GM19395 (cell line): ENCODE measurements around the gene CTU1.
"Not testable (repeated sequence)": the region's sequence is repeated elsewhere in the genome, so short reads cannot be mapped to it uniquely, and the experiment has no call there.

Source experiments
- ATAC-seq: cut with Tn5 transposase; IDR thresholded peaks from one replicate; pipeline ENCODE4 v1.9.1; 2021; ENCODE audit warnings: mild to moderate bottlenecking, moderate library complexity; ENCODE audit not compliant: unreplicated experiment

The CTU1 gene

DNA sequence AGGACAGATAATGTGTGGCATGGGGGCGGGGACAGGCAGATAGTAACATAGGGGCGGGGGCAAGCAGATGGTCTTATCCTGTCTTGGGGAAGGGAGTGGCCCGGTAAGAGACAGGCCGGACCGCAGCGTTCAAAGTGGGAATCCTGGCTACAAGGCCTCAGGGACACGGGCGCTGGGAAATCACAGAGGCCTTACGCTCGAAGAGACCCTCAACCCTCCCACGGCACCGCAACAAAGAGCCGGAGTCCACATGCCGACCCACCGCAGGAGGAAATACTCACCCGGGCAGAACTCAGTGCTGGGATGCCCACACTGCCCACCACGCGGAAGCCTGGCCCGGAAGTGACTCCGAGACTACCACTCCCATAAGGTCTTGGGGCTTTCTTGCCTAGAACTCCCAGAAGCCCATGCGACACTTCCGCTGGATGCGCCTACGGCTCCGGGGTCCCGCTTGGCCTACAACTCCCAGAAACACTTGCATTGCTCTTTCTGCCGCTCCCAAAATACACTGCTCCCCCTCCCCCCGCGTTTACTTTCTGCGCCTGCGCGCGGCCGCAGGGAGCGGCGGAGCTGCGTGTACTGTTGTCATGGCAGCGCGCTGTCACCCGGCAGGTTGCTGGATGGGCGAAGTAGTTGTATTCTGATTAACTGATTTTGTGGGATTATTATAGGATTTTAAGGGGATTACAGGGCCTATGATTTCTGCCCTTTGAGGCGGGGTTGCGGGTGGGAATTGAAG, at the start of gene CTU1:
TSS of gene CTU1 (minus strand) at position 344 of the 739 bp plus-strand sequence. CDS start 3,840 bp downstream, outside the sequence.
- ATAC-seq, result peak; percentile 95

DNA sequence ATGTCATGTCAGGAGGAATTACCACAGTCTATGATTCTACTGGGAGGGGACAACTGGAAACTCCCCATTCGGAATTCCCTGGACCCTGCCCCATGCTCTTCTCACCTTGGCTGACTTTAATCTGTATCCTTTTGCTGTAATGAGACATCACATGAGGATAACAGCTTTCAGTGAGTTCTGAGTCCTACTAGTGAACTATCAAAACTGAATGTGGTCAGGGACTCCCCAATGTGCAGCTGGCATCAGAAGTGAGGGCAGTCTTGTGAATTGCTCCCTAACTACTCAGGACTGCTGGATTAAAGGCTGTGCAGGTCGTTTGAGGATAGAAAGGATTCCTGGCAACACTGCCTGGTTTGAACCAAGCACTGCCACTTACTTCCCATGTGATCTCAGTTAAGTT, 49.1 kb upstream of the CTU1 start:
- ATAC-seq, result no peak

DNA sequence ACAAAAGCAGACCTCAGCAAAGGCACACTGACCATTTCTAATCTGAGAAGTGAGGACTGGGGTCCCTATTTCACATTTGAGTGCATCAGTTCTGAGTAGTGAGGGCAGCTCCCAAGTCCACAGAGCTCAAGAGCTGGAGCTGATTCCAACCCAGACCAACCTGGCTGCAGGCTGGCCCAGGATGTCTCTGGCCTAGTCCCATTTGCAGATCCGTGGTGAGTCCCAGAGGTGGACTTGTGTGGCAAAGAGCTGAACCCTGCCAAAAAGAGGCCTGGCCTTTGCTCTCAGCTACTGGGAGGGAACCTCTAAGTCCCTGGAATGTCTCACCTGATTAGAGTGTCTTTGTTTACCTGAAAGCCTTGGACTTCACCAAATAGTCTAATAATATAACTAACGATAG, 48.5 kb upstream of the CTU1 start:
- ATAC-seq, result no peak

DNA sequence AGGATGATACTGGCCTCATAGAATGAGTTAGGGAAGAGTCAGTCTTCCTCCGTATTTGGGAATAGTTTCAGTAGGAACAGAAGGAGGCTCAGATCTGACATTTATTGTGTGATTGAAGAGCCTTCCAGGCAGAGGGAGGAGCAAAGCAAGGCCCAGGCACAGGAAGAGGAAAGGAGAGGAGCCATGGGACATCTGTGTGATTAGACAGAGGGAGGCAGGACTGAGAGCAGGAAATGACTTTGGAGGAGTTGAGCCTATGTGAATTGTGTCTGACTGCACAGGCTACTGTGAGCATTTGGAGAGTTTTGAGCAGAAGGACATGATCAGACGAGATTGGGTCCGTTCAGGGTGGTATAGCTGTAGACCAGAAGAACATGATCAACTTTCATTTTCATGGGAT, 42.4 kb upstream of the CTU1 start:
- no peak for ATAC-seq

DNA sequence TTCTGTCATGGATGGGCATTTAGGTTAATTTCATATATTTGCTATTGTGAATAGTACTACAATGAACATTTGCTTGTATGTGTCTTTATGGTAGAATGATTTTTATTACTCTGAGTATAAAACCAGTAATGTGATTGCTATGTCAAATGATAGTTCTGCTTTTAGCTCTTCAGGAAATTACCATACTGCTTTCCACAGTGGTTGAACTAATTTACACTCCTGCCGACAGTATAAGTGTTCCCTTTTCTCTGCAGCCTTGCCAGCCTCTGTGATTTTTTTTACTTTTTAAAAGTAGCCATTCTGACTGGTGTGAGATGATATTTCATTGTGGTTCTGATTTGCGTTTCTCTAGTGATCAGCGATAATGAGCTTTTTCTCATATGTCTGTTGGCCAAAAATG, 40.4 kb upstream of the CTU1 start:
- ATAC-seq, result no peak

DNA sequence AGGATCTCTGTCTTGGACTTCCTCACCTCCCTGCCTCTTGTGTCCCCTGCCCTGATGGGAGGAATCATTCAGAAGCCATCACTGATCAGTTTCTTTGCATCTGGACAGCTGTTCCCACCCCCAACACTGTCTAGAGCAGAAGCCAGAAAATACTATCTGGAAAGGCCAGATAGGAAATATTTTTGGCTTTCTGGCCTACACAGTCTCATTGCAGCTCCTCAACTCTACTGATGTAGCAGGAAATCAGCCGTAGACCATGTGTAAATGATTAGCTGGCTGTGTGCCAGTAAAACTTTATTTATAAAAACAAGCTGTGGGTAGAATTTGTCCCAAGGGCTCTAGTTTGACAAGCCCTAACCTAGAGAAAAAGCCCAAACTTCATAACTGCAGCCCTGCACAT, 39.5 kb upstream of the CTU1 start:
- no peak for ATAC-seq

DNA sequence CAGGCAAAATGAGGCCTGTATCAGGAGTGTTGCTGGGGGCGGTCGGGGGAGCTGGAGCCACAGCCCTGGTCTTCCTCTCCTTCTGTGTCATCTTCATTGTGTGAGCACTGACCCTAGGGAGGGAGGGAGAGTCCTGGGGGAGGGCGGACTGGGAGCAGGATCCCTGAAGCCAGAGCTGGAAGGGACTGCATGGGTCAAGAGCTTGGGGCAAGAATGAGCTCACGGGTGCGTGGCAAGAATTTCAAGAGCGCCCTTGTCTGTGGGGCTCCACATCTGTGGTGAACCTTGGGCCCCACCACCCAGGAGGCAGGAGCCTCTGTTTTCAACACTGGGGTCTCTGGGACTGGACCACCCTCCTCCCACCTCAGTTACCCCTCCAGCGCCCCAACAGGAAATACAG, 38.5 kb upstream of the CTU1 start:
- ATAC-seq, result no peak

DNA sequence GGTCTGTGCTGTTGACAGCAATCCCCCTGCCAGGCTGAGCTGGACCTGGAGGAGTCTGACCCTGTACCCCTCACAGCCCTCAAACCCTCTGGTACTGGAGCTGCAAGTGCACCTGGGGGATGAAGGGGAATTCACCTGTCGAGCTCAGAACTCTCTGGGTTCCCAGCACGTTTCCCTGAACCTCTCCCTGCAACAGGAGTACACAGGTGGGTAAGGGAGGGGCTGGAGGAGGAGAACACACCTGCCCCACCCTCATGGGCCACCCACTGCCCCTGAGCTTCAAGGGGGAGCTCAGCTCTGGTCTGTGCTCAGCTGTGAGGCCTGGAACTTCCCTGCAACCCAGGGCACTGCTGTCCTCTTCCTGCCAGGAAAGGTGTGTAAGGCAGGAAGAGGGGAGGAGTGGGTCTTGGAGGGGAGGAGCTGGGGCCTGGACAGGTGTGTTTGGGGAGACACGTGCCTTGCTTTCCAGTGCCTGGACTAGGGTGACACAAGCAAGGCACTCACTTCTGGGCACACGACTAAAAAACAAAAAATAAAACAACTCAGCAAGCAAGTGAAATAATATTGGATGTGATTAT, 37.8 kb upstream of the CTU1 start:
- ATAC-seq, result no peak

DNA sequence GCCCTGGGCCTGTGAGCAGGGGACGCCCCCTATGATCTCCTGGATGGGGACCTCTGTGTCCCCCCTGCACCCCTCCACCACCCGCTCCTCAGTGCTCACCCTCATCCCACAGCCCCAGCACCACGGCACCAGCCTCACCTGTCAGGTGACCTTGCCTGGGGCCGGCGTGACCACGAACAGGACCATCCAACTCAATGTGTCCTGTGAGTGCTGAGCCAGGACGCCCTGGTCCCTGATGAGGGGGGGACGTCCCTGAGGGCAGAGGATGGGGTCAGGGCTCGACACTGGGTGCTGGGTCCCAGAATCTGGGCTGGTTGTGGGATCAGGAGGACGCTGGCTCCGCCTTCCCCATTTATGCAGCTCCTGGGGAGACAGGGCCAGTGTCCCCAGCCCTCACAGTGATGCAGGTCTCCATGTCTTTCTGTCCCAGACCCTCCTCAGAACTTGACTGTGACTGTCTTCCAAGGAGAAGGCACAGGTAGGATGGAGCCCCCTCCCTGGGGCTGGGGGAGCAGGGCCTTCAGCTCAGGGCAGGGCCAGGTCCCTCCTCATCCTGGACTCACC, 36.4 kb upstream of the CTU1 start:
- no peak for ATAC-seq

DNA sequence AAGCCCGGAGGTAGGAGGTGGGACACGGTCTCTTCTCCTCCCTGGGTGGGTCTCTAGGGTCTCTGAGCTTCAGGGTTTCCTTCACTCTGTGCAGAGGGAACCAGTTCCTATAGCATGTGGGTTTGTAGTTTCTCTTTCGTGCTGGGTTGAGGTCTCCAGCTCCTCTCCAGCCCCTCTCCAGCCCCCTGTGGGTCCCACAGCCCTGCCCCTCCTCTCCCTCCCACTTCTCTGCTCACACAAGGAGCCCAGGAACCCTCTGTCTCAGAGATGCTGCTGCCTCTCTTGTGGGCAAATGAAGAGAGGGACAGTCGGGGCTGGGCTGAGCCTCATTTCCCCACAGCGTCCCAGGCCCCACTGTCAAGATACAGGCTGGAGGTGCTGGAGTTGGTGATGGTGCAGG, 35.3 kb upstream of the CTU1 start:
- no peak for ATAC-seq

DNA sequence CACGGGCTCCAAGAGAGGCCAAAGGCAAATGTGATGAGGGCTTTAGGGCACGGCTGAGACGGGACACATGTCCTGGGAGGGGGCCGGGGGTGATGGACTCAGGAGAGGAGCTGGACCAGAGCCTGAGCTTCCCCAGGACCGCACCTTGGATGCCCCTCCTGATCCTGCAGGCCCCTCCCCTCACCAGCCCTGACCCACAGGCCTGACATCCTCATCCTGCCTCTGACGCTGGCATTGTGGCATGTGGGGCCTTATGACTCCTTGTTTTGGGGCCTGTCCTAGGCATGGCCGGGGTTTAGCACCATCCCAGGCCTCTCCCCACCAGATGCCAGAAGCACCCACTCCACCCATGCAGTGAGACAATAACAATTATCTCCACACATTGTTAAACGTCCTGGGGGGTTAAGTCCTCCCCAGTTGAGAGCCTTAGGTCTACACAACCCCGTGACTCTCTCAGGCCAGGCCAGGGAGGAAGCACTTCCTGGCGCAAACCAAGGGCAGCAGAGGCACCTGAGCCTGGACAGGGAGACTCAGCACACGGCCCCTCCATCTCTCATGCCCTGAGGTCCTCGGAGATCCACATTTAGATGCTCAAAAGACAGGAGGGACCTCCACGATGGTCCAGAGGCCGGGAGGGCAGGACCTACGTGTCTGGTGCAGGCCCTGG, 34.7 kb upstream of the CTU1 start:
- not testable (repeated sequence) for ATAC-seq

DNA sequence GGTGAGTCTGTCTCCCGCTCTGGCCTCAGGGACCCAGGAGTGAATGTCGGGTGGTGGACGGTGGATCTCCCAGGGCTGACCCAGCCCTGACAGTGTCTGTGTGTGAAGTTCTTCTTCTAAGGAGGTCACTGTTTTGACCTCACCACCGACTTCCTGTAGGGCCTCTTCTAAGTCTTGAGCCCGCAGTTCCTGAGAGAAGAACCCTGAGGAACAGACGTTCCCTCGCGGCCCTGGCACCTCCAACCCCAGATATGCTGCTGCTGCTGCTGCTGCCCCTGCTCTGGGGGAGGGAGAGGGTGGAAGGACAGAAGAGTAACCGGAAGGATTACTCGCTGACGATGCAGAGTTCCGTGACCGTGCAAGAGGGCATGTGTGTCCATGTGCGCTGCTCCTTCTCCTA, 33.9 kb upstream of the CTU1 start, which contains the start of gene SIGLEC7:
TSS of gene SIGLEC7 (plus strand) at position 183 of the 400 bp plus-strand sequence. CDS start at position 252, 69 bp downstream.
- ATAC-seq, result no peak

DNA sequence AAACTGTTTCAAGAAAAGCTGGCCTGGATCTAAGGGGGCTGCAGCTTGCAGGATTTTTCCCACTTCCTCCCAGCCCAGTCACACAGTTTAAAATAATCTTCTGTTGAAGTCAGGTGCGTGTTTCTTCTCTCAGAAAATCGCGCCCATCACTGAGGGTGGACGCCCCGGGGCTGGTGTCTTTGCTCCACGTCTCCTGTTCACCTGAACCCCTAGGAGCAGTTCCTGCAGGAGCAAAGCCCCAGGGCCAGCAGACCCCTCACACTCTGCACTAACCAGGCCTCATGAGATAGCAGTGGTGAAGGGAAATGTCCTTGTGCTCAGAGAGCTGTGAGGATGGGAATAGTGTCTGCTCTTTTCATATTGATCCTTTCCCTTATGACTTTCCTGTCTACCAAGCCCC, 33.0 kb upstream of the CTU1 start:
- no peak for ATAC-seq

DNA sequence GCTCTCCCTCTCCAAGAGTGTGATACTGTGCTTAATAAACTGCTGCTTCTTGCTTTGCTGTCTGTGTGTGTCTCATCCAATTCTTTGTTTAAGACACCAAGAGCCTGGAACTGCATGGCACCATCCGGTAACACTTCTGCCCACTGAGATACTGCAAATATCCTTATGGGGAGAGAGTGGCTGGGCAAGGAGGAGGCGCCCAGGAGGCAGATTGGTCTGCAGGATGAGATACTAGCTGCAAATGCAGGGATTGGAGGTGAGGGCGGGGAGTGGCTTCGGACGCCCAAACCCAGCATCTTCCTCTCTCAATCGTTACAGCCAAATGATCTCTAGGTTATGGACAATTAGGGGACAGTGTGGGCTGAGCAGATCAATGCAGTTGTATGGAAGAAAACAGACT, 32.2 kb upstream of the CTU1 start:
- no peak for ATAC-seq

DNA sequence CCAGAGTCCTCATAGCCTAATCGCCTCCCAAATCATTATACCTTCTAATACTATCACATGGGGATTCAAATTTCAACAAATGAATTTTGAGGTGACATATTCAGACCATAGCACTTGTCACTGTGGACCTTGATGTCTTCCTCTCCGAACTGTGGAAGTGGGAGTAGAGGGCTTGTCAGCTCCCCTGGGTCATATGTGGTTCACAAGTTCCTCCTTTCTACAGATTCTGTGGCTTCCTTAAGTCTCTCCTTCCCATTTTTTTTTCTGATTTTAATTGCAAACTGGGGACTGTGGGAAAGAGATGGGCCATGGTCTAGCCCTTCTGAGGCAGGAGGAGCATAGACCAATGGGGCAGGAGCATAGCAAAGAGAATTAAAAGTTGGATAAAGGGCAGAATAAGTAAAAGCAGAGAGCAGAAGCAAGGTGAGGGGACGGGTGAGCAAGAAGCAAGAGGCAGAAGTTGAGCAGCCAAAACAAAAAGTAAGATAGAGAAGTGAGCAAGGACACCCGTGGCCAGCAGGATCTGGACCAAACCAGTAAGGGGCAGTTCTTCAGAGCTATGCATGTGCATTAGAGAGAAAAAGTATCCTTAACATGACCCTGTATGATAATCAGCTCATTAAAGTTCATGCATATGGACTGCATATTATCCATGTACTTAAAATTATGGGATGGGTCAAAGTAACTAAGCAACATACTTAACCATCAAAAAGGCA, 31.2 kb upstream of the CTU1 start:
- no peak for ATAC-seq

DNA sequence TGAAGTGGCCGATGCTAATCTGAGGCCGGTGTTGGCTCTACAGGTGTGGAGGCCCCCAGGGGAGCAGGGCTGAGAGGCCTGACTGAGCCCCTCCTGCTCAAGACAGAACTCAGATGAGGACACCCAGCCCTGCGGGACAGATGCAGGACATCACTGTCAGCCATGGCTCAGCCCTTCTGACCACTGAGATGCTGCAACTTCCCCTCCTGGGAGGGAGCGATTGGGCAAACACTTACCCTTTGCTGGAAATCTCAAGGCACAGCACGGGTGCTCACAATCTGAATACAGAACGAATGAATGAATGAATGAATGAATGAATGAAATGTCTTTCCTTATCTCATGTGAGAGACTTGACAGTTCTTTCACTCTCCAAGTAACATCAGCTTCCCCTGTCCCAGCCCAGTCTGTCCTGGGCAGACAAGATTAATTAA, 30.4 kb upstream of the CTU1 start:
- no peak for ATAC-seq

DNA sequence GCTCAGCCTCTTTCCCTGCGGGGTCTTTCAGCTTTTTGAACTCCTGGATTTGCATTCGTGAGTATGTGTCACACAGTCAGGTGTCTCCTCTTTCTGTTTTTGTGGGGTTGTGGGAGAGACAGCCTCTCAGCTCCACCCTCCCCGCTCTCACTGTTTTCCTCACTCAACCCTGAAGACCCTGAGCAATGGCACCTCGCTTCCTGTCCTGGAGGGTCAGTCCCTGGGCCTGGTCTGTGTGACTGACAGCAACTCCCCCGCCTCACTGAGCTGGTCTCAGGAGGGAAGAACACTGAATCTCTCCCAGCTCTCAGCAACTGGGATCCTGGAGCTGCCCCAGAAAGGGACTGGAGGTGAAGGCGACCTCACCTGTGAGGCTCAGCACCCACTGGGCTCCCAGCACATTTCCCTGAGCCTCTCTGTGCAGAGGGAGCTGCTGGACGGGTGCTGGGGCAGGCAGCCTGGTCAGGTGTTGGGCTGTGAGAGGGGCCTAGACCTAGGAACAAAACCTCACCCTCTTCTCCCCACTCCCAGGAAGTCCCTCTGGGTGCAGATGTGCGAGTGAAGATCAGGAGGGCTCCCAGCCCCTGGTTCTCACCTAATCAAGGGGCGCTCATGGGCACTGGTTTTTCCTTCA, 29.7 kb upstream of the CTU1 start:
- ATAC-seq, result no peak

DNA sequence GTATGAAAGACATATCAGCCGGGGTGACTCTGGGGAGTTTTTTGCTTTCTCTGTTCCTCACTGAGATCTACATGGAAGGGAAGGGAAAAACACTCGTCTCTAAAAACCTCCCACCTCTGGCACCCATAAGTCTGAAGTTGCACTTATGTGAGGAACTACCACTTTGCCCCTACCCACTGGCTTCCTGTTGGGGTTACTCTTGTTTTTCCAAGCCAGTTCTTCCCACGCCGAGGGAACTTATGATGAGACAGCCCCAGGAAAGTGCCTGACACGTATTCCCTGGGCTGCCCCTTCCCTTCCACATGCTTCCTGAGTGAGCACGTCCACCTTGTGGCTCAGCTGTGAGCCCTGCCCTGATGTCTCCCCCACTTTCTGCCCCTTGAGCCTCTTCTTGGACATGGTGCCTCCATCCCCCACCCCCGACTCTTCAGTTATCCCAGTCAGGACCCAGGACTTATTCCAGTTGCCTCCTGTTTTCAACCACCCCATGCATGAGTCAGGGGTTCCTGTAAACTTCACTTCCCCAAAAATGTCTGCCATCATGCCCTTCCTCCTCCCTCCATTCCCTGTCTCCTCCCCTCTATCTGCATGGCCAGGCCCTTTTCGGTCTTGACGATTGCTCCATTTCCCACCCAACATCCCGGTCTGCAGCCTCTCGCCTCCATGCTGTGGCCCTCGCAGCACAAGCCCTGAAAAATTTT, 28.8 kb upstream of the CTU1 start:
- no peak for ATAC-seq

DNA sequence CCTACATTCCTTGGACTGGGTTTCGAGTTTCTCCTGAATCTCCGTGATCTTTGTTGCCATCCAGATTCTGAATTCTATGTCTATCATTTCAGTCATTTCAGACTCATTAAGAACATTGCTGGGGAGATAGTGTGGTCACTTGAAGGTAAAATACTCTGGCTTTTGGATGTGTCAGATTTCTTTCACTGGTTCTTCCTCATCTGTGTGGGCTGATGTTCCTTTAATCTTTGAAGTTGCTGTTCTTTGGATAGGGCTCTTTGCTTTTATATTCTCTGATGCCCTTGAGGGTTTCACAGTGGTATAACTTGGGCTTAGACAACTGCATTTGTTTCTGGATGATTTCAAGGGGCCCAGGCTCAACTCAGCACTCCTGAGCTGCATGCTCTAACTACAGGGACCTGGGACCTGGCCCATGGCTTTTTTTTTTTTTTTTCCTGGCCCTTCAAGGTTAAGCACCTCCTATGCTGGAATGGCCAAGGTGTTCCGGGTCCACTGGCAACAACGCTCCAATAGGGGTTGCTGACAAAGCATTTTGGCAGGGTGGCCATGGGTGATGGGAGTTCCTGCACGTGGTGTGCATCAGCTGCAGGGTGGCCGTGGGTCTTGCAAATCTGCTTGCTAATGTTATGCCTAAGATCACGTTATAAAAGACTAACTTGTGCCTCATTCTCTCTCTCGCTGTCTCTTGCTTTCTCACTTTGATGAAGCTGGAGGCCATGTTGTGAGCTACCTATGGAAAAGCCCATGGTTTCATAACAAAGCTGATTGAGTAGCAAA, 28.0 kb upstream of the CTU1 start:
- no peak for ATAC-seq
